GM18511 (cell line): ENCODE data around the gene ITIH2.
"Not testable (repeated sequence)": the region's sequence is repeated elsewhere in the genome, so short reads cannot be mapped to it uniquely, and the experiment has no call there.

Experiments
- ATAC-seq: cut with Tn5 transposase; IDR thresholded peaks from one replicate; pipeline ENCODE4 v1.9.1; 2021; ENCODE audit warnings: mild to moderate bottlenecking, moderate library complexity; ENCODE audit not compliant: unreplicated experiment

The ITIH2 gene

GRCh38 chr10:7703140-7703539 lies at the start of gene ITIH2:
TSS of gene ITIH2 (plus strand) at chr10:7703316. CDS start at chr10:7703435, 119 bp downstream.
- no peak for ATAC-seq

GRCh38 chr10:7657079-7657478 lies 46.0 kb upstream of the ITIH2 start:
- not testable (repeated sequence) for ATAC-seq

GRCh38 chr10:7657552-7657951 lies 45.6 kb upstream of the ITIH2 start:
- ATAC-seq: no peak

- no peak for ATAC-seq
These were observed 43.6 kb upstream of the ITIH2 start for GRCh38 chr10:7659560-7659959.

GRCh38 chr10:7662522-7662921 lies 40.6 kb upstream of the ITIH2 start:
- ATAC-seq: no peak

- no peak for ATAC-seq
These were observed 38.4 kb upstream of the ITIH2 start for GRCh38 chr10:7664707-7665106.

GRCh38 chr10:7665767-7666166 lies 37.3 kb upstream of the ITIH2 start:
- no peak for ATAC-seq

- no peak for ATAC-seq
These were observed 36.7 kb upstream of the ITIH2 start, which contains the start of gene ITIH5 for GRCh38 chr10:7666253-7667023. TSS of gene ITIH5 (minus strand) at chr10:7666966. CDS start at chr10:7666892, 74 bp downstream.

GRCh38 chr10:7667262-7668141 lies 35.6 kb upstream of the ITIH2 start:
- no peak for ATAC-seq

- no peak for ATAC-seq
These were observed 33.0 kb upstream of the ITIH2 start for GRCh38 chr10:7670157-7670556.

GRCh38 chr10:7672341-7673134 lies 30.6 kb upstream of the ITIH2 start:
- ATAC-seq: no peak

- no peak for ATAC-seq
These were observed 23.9 kb upstream of the ITIH2 start for GRCh38 chr10:7679256-7679655.

- ATAC-seq: not testable (repeated sequence)
These were observed 23.0 kb upstream of the ITIH2 start for GRCh38 chr10:7680078-7680477.

GRCh38 chr10:7686351-7687171 lies 16.6 kb upstream of the ITIH2 start:
- no peak for ATAC-seq

- peak; percentile 98 for ATAC-seq
These were observed 15.7 kb upstream of the ITIH2 start for GRCh38 chr10:7687228-7687907.

- no peak for ATAC-seq
These were observed 13.5 kb upstream of the ITIH2 start for GRCh38 chr10:7689591-7689990.

- ATAC-seq: not testable (repeated sequence)
These were observed 12.1 kb upstream of the ITIH2 start for GRCh38 chr10:7690885-7691597.

GRCh38 chr10:7692368-7692767 lies 10.7 kb upstream of the ITIH2 start:
- ATAC-seq: not testable (repeated sequence)

- not testable (repeated sequence) for ATAC-seq
These were observed 9.9 kb upstream of the ITIH2 start for GRCh38 chr10:7693194-7693593.
